Measurements from ENCODE around the gene SEPTIN1.

The SEPTIN1 gene

DNA sequence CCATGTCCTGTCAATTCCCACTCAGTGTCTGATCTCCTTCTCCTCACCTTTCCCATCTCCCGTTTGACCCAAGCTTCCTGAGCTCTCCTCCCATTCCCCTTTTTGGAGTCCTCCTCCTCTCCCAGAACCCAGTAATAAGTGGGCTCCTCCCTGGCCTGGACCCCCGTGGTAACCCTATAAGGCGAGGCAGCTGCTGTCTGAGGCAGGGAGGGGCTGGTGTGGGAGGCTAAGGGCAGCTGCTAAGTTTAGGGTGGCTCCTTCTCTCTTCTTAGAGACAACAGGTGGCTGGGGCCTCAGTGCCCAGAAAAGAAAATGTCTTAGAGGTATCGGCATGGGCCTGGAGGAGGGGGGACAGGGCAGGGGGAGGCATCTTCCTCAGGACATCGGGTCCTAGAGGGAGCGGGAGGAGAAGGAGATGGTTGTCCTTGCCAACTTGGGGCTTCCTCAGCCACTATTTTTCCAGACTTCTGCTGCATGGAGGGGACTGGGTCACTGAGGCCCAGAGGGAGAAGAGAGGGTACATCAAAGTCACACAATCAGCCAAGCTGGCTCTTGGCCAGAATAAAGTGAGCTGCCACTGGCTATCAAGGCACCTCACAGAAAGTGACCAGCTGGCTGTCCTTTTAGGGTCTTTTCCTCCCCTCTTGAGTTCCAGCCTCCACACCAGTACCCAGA is 10.2 kb downstream of the SEPTIN1 start:
- peaks cover 22% of the 10 kb centered on the region for H3K4me1 ChIP-seq (ENCODE audit: control insufficient read depth, insufficient read depth, low read length, poor library complexity, severe bottlenecking)
- WGBS, 2 experiments (ENCODE audit: insufficient coverage in 2 of 2), result 93% methylated on average over 3 of the region's 6 CpGs; no CpG with 5 or more reads in 1 of the 2 experiments
- H3K27ac ChIP-seq (ENCODE audit: low read depth, low read length, severe bottlenecking), result no peak overlapping the region
- H3K9me3 ChIP-seq (ENCODE audit: control insufficient read depth, low read length), result no peaks in the 10 kb centered on the region
- H3K4me3 ChIP-seq (ENCODE audit: extremely low read depth, insufficient read depth, low read length, poor library complexity, severe bottlenecking), result no peak overlapping the region
- no peaks in the 10 kb centered on the region for H3K36me3 ChIP-seq (ENCODE audit: control insufficient read depth, insufficient read depth, low read length)

DNA sequence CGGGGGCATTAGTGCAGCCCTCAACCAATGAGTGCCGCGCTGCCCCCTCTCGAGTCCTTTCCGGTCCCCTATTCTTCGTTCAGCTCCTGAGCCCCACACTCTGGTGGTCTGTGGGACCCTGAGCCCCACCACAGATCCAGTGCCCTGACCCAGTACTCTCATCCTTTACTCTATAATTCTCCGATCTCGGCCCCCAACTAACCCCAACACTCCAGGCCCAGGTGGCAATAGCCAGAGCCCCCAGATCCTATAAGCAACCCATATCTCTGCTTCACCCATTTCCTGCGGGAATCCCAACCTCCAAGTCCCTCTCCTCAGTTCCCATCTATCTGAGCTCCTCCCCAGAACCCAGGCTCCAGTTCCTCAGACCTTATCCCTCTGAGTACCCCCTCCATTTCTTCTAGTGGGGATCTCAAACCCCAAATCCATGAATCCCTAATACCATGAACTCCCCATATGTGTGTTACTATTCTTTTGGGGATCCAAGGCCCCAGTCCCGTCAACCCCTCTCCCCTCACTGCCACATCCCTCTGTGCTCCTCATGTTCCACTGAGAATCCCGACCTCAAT is 11.0 kb downstream of the SEPTIN1 start:
- Histone ChIP-seq H3K9me3 (ENCODE audit: control insufficient read depth, low read length) (no peaks in the 10 kb centered on the region), H3K27ac (ENCODE audit: low read depth, low read length, severe bottlenecking) (peak overlapping the region; percentile 91), H3K4me1 (ENCODE audit: control insufficient read depth, insufficient read depth, low read length, poor library complexity, severe bottlenecking) (peaks cover 16% of the 10 kb centered on the region), H3K36me3 (ENCODE audit: control insufficient read depth, insufficient read depth, low read length) (peaks cover 5% of the 10 kb centered on the region), H3K4me3 (ENCODE audit: extremely low read depth, insufficient read depth, low read length, poor library complexity, severe bottlenecking) (peak overlapping the region; percentile 35)
- WGBS, 2 experiments (ENCODE audit: insufficient coverage in 2 of 2), result 33 to 35% methylated on average over 10 to 11 of the region's 11 CpGs

DNA sequence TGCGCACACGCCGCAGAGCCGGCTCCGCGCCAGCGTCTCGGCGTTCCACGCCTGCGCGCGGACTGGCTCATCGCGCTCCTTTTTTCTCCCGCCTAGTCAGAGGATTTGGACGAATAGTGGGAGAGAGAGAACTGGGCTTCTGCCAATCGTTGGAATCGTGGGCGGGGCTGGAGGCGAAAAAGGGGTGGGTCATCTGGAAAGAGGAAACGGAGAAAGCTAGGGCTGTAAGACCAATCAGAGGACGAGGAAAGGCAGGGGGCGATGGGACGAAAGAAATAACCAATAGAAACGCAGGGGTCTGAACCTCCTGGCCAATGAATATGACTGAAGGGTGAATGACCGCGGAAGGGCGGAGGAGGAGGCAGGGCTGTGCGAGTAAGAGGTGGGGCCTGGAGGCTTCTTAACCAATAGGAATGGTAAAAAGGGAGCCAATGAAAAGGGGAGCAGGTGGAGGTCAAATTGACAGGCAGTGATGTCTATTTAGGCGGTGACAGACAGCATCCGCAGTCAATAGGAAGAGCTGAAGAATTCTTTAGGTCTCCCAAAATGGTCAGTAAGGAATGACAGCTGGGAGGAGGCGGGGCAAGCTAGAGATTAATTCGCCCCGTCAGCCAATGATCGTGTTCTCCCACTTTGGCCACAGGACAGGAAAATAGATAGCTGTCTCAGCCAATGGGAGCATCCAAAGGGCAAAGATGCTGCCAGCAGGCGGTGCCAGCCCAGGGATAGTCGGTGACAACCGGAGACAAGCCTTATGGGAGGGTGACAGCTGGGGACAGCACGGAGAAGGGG is 11.7 kb downstream of the SEPTIN1 start, which contains the start of gene TBC1D10B:
TBC1D10B (minus strand) TSS at position 39 of the 792 bp plus-strand sequence. CDS start 311 bp downstream, outside the sequence.
- Histone ChIP-seq H3K27ac (ENCODE audit: low read depth, low read length, severe bottlenecking) (peak within 1 kb of the TSS; percentile 91), H3K4me3 (ENCODE audit: extremely low read depth, insufficient read depth, low read length, poor library complexity, severe bottlenecking) (peak within 1 kb of the TSS; percentile 80), H3K9me3 (ENCODE audit: control insufficient read depth, low read length) (no peaks in the 10 kb centered on the region), H3K36me3 (ENCODE audit: control insufficient read depth, insufficient read depth, low read length) (peaks cover 10% of the 10 kb centered on the region), H3K4me1 (ENCODE audit: control insufficient read depth, insufficient read depth, low read length, poor library complexity, severe bottlenecking) (peaks cover 10% of the 10 kb centered on the region)
- 0 to 1% methylated on average over 27 to 33 of the region's 40 CpGs for WGBS, 2 experiments (ENCODE audit: insufficient coverage in 2 of 2)

DNA sequence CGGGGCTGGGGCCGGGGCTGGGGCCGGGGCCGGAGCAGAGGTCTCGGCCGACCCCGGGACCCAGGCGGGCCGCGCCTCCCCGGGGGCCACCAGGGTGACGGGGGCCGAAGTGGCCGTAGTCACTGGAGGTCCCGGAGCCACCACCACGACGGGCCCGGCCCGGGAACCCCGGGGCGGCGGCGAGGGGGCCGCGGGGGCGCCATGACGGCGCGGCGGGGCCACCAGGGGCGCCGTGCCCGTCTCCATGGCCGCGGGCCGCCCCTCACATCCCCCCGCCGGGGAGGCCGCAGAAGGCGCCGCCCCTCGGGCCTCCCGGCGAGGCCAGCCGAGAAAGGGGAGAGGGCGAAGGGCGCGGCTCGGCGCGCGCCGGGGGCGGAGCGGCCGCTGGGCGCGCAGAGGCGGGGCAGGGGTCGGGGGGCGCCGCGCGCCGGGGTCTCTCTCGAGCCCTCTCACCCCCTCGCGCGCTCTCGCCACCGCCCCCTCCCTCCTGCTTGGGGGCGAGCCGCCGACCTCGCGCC is 12.4 kb downstream of the SEPTIN1 start:
- Histone ChIP-seq H3K27ac (ENCODE audit: low read depth, low read length, severe bottlenecking) (peak overlapping the region; percentile 53), H3K9me3 (ENCODE audit: control insufficient read depth, low read length) (no peaks in the 10 kb centered on the region), H3K4me3 (ENCODE audit: extremely low read depth, insufficient read depth, low read length, poor library complexity, severe bottlenecking) (peak overlapping the region; percentile 80), H3K36me3 (ENCODE audit: control insufficient read depth, insufficient read depth, low read length) (peaks cover 16% of the 10 kb centered on the region), H3K4me1 (ENCODE audit: control insufficient read depth, insufficient read depth, low read length, poor library complexity, severe bottlenecking) (peaks cover 9% of the 10 kb centered on the region)
- WGBS, 2 experiments (ENCODE audit: insufficient coverage in 2 of 2), result 0 to 1% methylated on average over 20 to 33 of the region's 76 CpGs

DNA sequence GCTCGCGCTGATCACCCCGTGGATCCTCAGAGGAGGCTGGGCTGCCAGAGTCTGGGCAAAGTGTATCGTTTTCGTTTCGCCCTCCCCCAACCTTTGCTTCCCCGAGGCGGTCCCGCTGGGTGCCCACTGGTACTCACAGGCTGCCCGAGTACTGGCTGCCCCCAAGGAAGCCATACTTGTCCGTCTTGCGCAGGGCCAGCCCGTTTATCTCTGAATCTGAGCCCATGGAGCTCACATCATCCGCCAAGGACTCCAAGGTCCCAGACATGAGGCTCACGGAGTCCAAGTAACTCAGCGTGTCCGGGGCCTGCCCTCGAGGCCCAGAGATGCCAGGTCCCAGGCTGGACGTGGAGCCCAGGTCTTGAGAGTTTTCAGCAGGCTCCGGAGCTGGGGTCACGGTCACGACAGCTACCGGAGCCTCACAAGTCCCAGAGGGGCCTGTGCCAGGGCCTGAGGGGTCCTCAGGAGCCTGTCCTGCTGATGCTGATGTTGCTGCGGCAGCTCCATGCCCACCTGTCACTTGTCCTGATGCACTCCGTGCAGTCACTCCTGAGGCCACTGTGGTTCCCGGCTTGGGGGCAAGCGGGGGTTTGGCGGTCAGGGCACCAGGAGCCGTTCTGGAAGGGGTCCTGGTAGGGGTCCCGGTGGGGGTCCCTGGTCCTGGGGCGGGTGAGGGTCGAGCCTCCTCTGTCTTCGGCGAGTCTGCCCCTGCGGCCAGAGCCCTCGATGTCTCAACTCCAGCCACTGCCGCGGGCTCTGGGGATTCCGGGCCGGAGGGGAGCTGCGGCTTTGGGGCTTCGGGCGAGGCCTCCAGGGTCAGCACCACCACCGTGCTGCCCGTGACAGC is 13.0 kb downstream of the SEPTIN1 start:
- Histone ChIP-seq H3K9me3 (ENCODE audit: control insufficient read depth, low read length) (no peaks in the 10 kb centered on the region), H3K27ac (ENCODE audit: low read depth, low read length, severe bottlenecking) (peak overlapping the region; percentile 53), H3K4me1 (ENCODE audit: control insufficient read depth, insufficient read depth, low read length, poor library complexity, severe bottlenecking) (peaks cover 9% of the 10 kb centered on the region), H3K36me3 (ENCODE audit: control insufficient read depth, insufficient read depth, low read length) (peaks cover 23% of the 10 kb centered on the region), H3K4me3 (ENCODE audit: extremely low read depth, insufficient read depth, low read length, poor library complexity, severe bottlenecking) (peak overlapping the region; percentile 80)
- 15 to 17% methylated on average over 32 to 36 of the region's 45 CpGs for WGBS, 2 experiments (ENCODE audit: insufficient coverage in 2 of 2)

DNA sequence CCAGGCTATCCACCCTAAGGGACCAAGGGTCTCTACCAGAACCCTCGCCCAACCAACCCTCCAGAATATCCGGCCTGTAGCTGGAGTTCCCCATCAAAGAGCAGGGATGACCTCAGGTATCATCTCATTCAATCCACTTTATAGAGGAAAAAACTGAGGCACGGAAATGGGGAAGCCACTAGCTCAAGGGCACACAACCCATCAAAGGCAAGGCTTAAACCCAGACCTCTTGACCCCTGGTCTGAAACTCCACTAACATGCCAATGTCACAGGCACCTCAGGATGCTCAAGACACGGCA is 13.6 kb downstream of the SEPTIN1 start:
- Histone ChIP-seq H3K9me3 (ENCODE audit: control insufficient read depth, low read length) (no peaks in the 10 kb centered on the region), H3K36me3 (ENCODE audit: control insufficient read depth, insufficient read depth, low read length) (peaks cover 28% of the 10 kb centered on the region), H3K4me3 (ENCODE audit: extremely low read depth, insufficient read depth, low read length, poor library complexity, severe bottlenecking) (peak overlapping the region; percentile 80), H3K27ac (ENCODE audit: low read depth, low read length, severe bottlenecking) (no peak overlapping the region), H3K4me1 (ENCODE audit: control insufficient read depth, insufficient read depth, low read length, poor library complexity, severe bottlenecking) (peaks cover 9% of the 10 kb centered on the region)
- WGBS, 2 experiments (ENCODE audit: insufficient coverage in 2 of 2), result 23 to 40% methylated on average over 2 to 4 of the region's 4 CpGs

DNA sequence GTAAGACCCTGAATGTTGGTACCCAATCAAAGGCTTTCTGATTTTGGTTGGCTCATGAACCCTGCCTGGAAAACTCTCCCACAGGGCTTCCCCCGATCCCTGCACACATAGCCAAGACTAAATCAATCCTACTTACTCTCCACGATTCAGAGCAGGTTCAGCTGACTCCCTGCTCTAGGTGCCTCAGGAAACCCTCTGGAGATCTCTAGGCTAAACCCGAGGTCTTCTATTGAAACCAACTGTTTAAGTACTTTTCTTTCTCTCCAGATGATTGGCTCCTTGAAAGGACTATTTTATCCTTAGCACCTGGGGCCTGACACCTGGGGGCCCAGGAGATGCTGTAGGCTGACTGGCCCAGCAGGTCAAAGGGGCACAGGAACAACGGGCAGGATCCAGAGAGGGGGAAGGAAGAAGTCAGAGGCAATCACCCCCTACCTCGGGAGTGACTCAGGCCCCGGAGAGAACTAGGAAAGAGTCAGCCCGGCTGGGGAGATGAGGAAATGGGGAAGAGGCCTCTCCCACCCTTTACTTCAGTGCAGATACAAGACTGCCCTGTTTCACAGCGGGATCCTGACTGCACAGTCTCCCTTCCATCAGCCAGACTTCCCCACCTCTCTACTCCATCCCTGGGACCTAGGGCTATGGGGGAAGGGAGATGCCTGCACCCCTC is 14.1 kb downstream of the SEPTIN1 start:
- H3K4me3 ChIP-seq (ENCODE audit: extremely low read depth, insufficient read depth, low read length, poor library complexity, severe bottlenecking), result peak overlapping the region; percentile 80
- H3K36me3 ChIP-seq (ENCODE audit: control insufficient read depth, insufficient read depth, low read length), result peaks cover 32% of the 10 kb centered on the region
- no peak overlapping the region for H3K27ac ChIP-seq (ENCODE audit: low read depth, low read length, severe bottlenecking)
- 43 to 67% methylated on average over 2 to 5 of the region's 8 CpGs for WGBS, 2 experiments (ENCODE audit: insufficient coverage in 2 of 2)
- peaks cover 9% of the 10 kb centered on the region for H3K4me1 ChIP-seq (ENCODE audit: control insufficient read depth, insufficient read depth, low read length, poor library complexity, severe bottlenecking)
- no peaks in the 10 kb centered on the region for H3K9me3 ChIP-seq (ENCODE audit: control insufficient read depth, low read length)

DNA sequence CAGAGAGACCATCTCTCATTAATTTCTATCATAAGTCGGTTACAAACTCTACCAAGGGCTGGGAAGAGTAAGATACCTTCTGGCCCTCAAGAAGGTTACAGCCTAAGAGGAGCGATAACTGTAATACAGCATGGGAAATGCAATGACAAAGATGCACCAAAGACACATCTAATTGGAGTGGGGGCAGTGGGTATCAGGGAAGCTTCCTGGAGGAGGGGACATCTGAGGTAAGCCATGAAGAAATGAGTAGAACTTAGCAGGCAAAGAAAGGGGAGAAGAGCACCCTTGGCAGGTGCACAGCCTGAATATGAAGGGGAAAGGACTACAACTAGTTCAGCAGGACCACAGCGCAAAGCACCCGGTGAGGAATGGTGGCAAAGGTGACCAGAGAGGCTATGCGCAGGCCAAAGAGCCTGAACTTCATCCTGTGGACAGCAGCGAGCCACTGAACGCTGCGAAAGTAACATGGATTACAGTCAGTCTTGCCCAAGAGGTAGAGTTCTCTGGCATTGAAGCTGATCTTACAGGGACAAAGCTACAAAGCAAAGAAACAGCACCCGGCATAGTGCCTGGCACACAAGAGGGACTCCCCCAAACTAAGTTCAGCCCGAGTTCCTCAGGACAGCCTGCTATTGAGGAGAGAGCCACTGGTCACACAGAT is 14.9 kb downstream of the SEPTIN1 start:
- H3K4me3 ChIP-seq (ENCODE audit: extremely low read depth, insufficient read depth, low read length, poor library complexity, severe bottlenecking), result peak overlapping the region; percentile 80
- peaks cover 40% of the 10 kb centered on the region for H3K36me3 ChIP-seq (ENCODE audit: control insufficient read depth, insufficient read depth, low read length)
- no peaks in the 10 kb centered on the region for H3K9me3 ChIP-seq (ENCODE audit: control insufficient read depth, low read length)
- H3K27ac ChIP-seq (ENCODE audit: low read depth, low read length, severe bottlenecking), result no peak overlapping the region
- H3K4me1 ChIP-seq (ENCODE audit: control insufficient read depth, insufficient read depth, low read length, poor library complexity, severe bottlenecking), result peaks cover 9% of the 10 kb centered on the region
- 95% methylated on average over 9 of the region's 10 CpGs for WGBS, 2 experiments (ENCODE audit: insufficient coverage in 2 of 2)

DNA sequence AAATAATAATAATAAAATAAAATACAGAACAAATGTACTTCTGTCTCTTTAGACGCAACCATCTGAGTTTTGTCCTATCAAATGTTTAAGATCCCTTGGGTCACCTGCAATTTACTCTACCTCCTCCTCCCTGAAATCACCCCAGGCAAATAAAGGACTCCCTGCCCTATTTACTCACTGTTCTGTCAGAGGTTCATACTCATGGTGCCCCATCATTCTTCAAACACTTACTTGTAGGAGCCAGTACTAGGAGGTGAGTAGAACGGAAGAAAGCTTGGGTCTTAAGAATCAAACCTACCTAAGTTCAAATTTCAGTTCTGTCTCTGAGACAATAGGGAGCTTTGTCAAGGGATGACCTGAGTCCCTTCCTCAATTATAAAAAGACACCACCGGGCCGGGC is 15.8 kb downstream of the SEPTIN1 start:
- Histone ChIP-seq H3K9me3 (ENCODE audit: control insufficient read depth, low read length) (no peaks in the 10 kb centered on the region), H3K36me3 (ENCODE audit: control insufficient read depth, insufficient read depth, low read length) (peaks cover 44% of the 10 kb centered on the region), H3K4me1 (ENCODE audit: control insufficient read depth, insufficient read depth, low read length, poor library complexity, severe bottlenecking) (peaks cover 9% of the 10 kb centered on the region), H3K27ac (ENCODE audit: low read depth, low read length, severe bottlenecking) (no peak overlapping the region), H3K4me3 (ENCODE audit: extremely low read depth, insufficient read depth, low read length, poor library complexity, severe bottlenecking) (no peak overlapping the region)
- 81 to 85% methylated on average over 3 to 4 of the region's 4 CpGs for WGBS, 2 experiments (ENCODE audit: insufficient coverage in 2 of 2)
